Cardiac fibroblast (primary cell): ENCODE measurements around the gene FAT2.
A peak's percentile ranks its signal among the peaks of the same experiment; 100 is the strongest.

Source experiments
- DNase-seq, 2 donors: peaks; one replicate each; pipeline versions ENCODE4 v3.0.0 to v3.0.0-alpha.2; 2010; ENCODE audit warnings: low read depth in 2 of 2
- H3K4me3 ChIP-seq, 2 donors: replicated peaks in 1 of 2; 1 replicate in 1 of 2; 2 replicates in 1 of 2; pipeline ENCODE4 v1.5.1; 2011; ENCODE audit warnings: low read depth in 2 of 2, low read length in 2 of 2, mild to moderate bottlenecking in 2 of 2, moderate library complexity in 1 of 2
- CTCF ChIP-seq: IDR thresholded peaks from one replicate; pipeline ENCODE4 v1.5.1; 2011; ENCODE audit warnings: low read depth, mild to moderate bottlenecking, low read length, inconsistent platforms

Gene FAT2

GRCh38 chr5:151631941-151632340, 40.8 kb upstream of the FAT2 start:
- no peak overlapping the region for H3K4me3 ChIP-seq
- no peak for TF ChIP-seq CTCF
- no peak for DNase-seq

GRCh38 chr5:151630088-151630487, 39.0 kb upstream of the FAT2 start:
- no peak for TF ChIP-seq CTCF
- no peak overlapping the region for H3K4me3 ChIP-seq
- DNase-seq = no peak

GRCh38 chr5:151628112-151628823, 37.1 kb upstream of the FAT2 start:
- DNase-seq = peak; percentile 11 to 56
- H3K4me3 ChIP-seq = no peak overlapping the region
- no peak for TF ChIP-seq CTCF

GRCh38 chr5:151627650-151628049, 36.5 kb upstream of the FAT2 start:
- no peak for TF ChIP-seq CTCF
- no peak overlapping the region for H3K4me3 ChIP-seq
- no peak for DNase-seq

GRCh38 chr5:151625285-151625684, 34.2 kb upstream of the FAT2 start:
- no peak for DNase-seq
- H3K4me3 ChIP-seq = no peak overlapping the region
- no peak for TF ChIP-seq CTCF

- no peak overlapping the region for H3K4me3 ChIP-seq
- TF ChIP-seq CTCF = no peak
- DNase-seq = peak in 1 of 2 donors; percentile 52
Observed at GRCh38 chr5:151624476-151624875, 33.3 kb upstream of the FAT2 start.
